ENCODE measurements around the gene GREB1L. TPM values are rescaled to one million over a fixed set of nuclear protein-coding genes. Genes with fewer than 3 reads are reported as not detected.

Gene GREB1L
- polyA plus RNA-seq, 1 of the 3 experiments (the other 2 are of a cell fraction), result under 0.01 TPM

- no peak overlapping the region for H3K4me2 ChIP-seq
- WGBS (ENCODE audit: low lambda C conversion rate), result 51% methylated on average over 11 of the region's 11 CpGs
- no peak overlapping the region for H3K9ac ChIP-seq
- POLR2A ChIA-PET, result no interaction called here
- no peaks in the 10 kb centered on the region for H4K20me1 ChIP-seq (ENCODE audit: insufficient read depth)
- CTCF ChIA-PET, result interaction anchor here (1.9 kb wide), 1 partner anchor 8 kb away, joined by 7 read pairs; no protein-coding TSS in a partner anchor
- H3K27ac ChIP-seq (ENCODE audit: low read depth in 2 of 2, low read length in 1 of 2), result no peak overlapping the region
- H3K4me3 ChIP-seq (ENCODE audit: low read depth in 2 of 2, low read length in 1 of 2), result no peak overlapping the region
- peaks cover 14% of the 10 kb centered on the region; the same call in 1 of the 2 replicates for H3K27me3 ChIP-seq (ENCODE audit: insufficient read depth)
- H3K4me1 ChIP-seq (ENCODE audit: control insufficient read depth in 1 of 2, insufficient read depth in 2 of 2, low read depth in 1 of 2, low read length in 1 of 2), result no peaks in the 10 kb centered on the region
- DNase-seq, result no peak
- no peak overlapping the region for H2AFZ ChIP-seq (ENCODE audit: low read depth)
- no peaks in the 10 kb centered on the region for H3F3A ChIP-seq (replicated peaks; ENCODE audit: insufficient read depth)
- no peaks in the 10 kb centered on the region for H3K79me2 ChIP-seq (ENCODE audit: insufficient read depth)
- no peaks in the 10 kb centered on the region for H3K9me3 ChIP-seq
- no peaks in the 10 kb centered on the region for H3K36me3 ChIP-seq (replicated peaks in 1 of 2; ENCODE audit: control insufficient read depth in 1 of 2, insufficient read depth in 2 of 2, low read length in 1 of 2)
- TF ChIP-seq SMC3 (IDR thresholded peaks at IDR 0.05; ENCODE audit: low read depth, low read length), result no peak
- TF ChIP-seq CTCF (IDR thresholded peaks at IDR 0.05), result no peak
- peak; percentile 16; the same call in 1 of the 2 replicates for TF ChIP-seq USF1 (IDR thresholded peaks at IDR 0.05; ENCODE audit: borderline replicate concordance, low read depth)
- no peaks in the 10 kb centered on the region for H3K9me2 ChIP-seq
Observed at GRCh38 chr18:21203542-21204241, 38.3 kb upstream of the GREB1L start.

GRCh38 chr18:21205695-21206094 is 36.3 kb upstream of the GREB1L start:
- no peaks in the 10 kb centered on the region for H3K9me3 ChIP-seq

More at GRCh38 chr18:21205695-21206094, 36.3 kb upstream of the GREB1L start:
- H2AFZ ChIP-seq (ENCODE audit: low read depth), result no peak overlapping the region
- no peak overlapping the region for H3K4me3 ChIP-seq (ENCODE audit: low read depth in 2 of 2, low read length in 1 of 2)
- H4K20me1 ChIP-seq (ENCODE audit: insufficient read depth), result no peaks in the 10 kb centered on the region
- H3K36me3 ChIP-seq (replicated peaks in 1 of 2; ENCODE audit: control insufficient read depth in 1 of 2, insufficient read depth in 2 of 2, low read length in 1 of 2), result no peaks in the 10 kb centered on the region
- no peaks in the 10 kb centered on the region for H3K79me2 ChIP-seq (ENCODE audit: insufficient read depth)
- POLR2A ChIA-PET, result no interaction called here
- H3K4me2 ChIP-seq, result no peak overlapping the region
- no peaks in the 10 kb centered on the region for H3F3A ChIP-seq (replicated peaks; ENCODE audit: insufficient read depth)
- no peaks in the 10 kb centered on the region for H3K4me1 ChIP-seq (ENCODE audit: control insufficient read depth in 1 of 2, insufficient read depth in 2 of 2, low read depth in 1 of 2, low read length in 1 of 2)
- H3K9me2 ChIP-seq, result no peaks in the 10 kb centered on the region
- no peak overlapping the region for H3K27ac ChIP-seq (ENCODE audit: low read depth in 2 of 2, low read length in 1 of 2)
- 6% methylated on average over 4 of the region's 4 CpGs for WGBS (ENCODE audit: low lambda C conversion rate)
- CTCF ChIA-PET, result interaction anchor here (0.7 kb wide), 1 partner anchor 10 kb away, joined by 3 read pairs; no protein-coding TSS in a partner anchor
- peaks cover 16% of the 10 kb centered on the region; the same call in 1 of the 2 replicates for H3K27me3 ChIP-seq (ENCODE audit: insufficient read depth)
- H3K9ac ChIP-seq, result no peak overlapping the region
- no peak for DNase-seq
- TF ChIP-seq EZH2phosphoT487 (IDR thresholded peaks at IDR 0.05; ENCODE audit: borderline replicate concordance, low read depth), result no peak
- TF ChIP-seq MAX (IDR thresholded peaks at IDR 0.05; ENCODE audit: low read depth), result no peak
- TF ChIP-seq MXI1 (IDR thresholded peaks at IDR 0.05; ENCODE audit: low read depth, low read length), result no peak
- TF ChIP-seq TCF12 (IDR thresholded peaks at IDR 0.05), result no peak
- TF ChIP-seq GABPA (IDR thresholded peaks at IDR 0.05; ENCODE audit: low read depth), result no peak
- no peak for TF ChIP-seq JUND (IDR thresholded peaks at IDR 0.05)
- TF ChIP-seq CHD2 (IDR thresholded peaks at IDR 0.05; ENCODE audit: low read length, partially characterized antibody), result no peak
- no peak for TF ChIP-seq TEAD4 (IDR thresholded peaks at IDR 0.05; ENCODE audit: borderline replicate concordance, insufficient read depth)
- TF ChIP-seq CTCF (IDR thresholded peaks at IDR 0.05), result no peak
- no peak for TF ChIP-seq EP300 (IDR thresholded peaks at IDR 0.05; ENCODE audit: borderline replicate concordance in 1 of 2, low read depth in 1 of 2, low read length in 1 of 2)
- TF ChIP-seq GATA2 (CRISPR knock-in tag; IDR thresholded peaks at IDR 0.05), result no peak
- no peak for TF ChIP-seq FOXM1 (IDR thresholded peaks at IDR 0.05; ENCODE audit: low read depth)
- TF ChIP-seq NFIC (IDR thresholded peaks at IDR 0.05; ENCODE audit: borderline replicate concordance), result no peak
- TF ChIP-seq FOXJ3 (CRISPR knock-in tag; IDR thresholded peaks at IDR 0.05), result no peak
- TF ChIP-seq ELF1 (IDR thresholded peaks at IDR 0.05), result no peak
- no peak for TF ChIP-seq YY1 (IDR thresholded peaks at IDR 0.05; ENCODE audit: low read depth)
- TF ChIP-seq SIN3A (IDR thresholded peaks at IDR 0.05; ENCODE audit: borderline replicate concordance, low read depth, low read length), result no peak
- no peak for TF ChIP-seq NRF1 (IDR thresholded peaks at IDR 0.05; ENCODE audit: low read depth, low read length)

All from SK-N-SH (cell line).